NCI-H345 (cell line): ENCODE measurements around the gene ZNF724.
A peak's percentile ranks its signal among the peaks of the same experiment; 100 is the strongest.
"Not testable (repeated sequence)": the region's sequence is repeated elsewhere in the genome, so short reads cannot be mapped to it uniquely, and the experiment has no call there.

Source experiments
- DNase-seq: peaks from one replicate; lab custom pipeline; 2025; lab: John Stamatoyannopoulos, UW

Gene ZNF724

GRCh38 chr19:23249911-23250649 is at the start of gene ZNF724:
TSS of gene ZNF724 (minus strand) at chr19:23250394. CDS start at chr19:23250242, 152 bp downstream.
- DNase-seq = peak; percentile 93

GRCh38 chr19:23294141-23294540 is 43.9 kb upstream of the ZNF724 start:
- no peak for DNase-seq

- DNase-seq = not testable (repeated sequence)
Observed at GRCh38 chr19:23289966-23290365, 39.8 kb upstream of the ZNF724 start.

- no peak for DNase-seq
Observed at GRCh38 chr19:23287620-23288019, 37.4 kb upstream of the ZNF724 start.

- no peak for DNase-seq
Observed at GRCh38 chr19:23286477-23286876, 36.3 kb upstream of the ZNF724 start.

GRCh38 chr19:23285948-23286347 is 35.8 kb upstream of the ZNF724 start:
- DNase-seq = no peak

GRCh38 chr19:23285326-23285725 is 35.1 kb upstream of the ZNF724 start:
- DNase-seq = not testable (repeated sequence)

- DNase-seq = no peak
Observed at GRCh38 chr19:23283925-23284324, 33.7 kb upstream of the ZNF724 start.

GRCh38 chr19:23281663-23282276 is 31.6 kb upstream of the ZNF724 start:
- DNase-seq = no peak

- DNase-seq = not testable (repeated sequence)
Observed at GRCh38 chr19:23278118-23278517, 27.9 kb upstream of the ZNF724 start.

GRCh38 chr19:23273590-23274412 is 23.6 kb upstream of the ZNF724 start:
- peak; percentile 92 for DNase-seq

- DNase-seq = no peak
Observed at GRCh38 chr19:23273022-23273589, 22.9 kb upstream of the ZNF724 start.

- no peak for DNase-seq
Observed at GRCh38 chr19:23263870-23264590, 13.8 kb upstream of the ZNF724 start.

- DNase-seq = no peak
Observed at GRCh38 chr19:23263396-23263795, 13.2 kb upstream of the ZNF724 start.

GRCh38 chr19:23262920-23263319 is 12.7 kb upstream of the ZNF724 start:
- DNase-seq = no peak

GRCh38 chr19:23261496-23262020 is 11.4 kb upstream of the ZNF724 start:
- DNase-seq = no peak

GRCh38 chr19:23260956-23261355 is 10.8 kb upstream of the ZNF724 start:
- no peak for DNase-seq

GRCh38 chr19:23259961-23260360 is 9.8 kb upstream of the ZNF724 start:
- DNase-seq = no peak

GRCh38 chr19:23255700-23256099 is 5.5 kb upstream of the ZNF724 start:
- DNase-seq = no peak

- no peak for DNase-seq
Observed at GRCh38 chr19:23254141-23254910, 4.1 kb upstream of the ZNF724 start.

- not testable (repeated sequence) for DNase-seq
Observed at GRCh38 chr19:23253256-23253655, 3.1 kb upstream of the ZNF724 start.
